HEK293 (cell line): ENCODE measurements around the gene ZNF576.

Experiments used
- ZBTB1 ChIP-seq: fragments of 450-650 bp; formaldehyde crosslinking; IDR thresholded peaks from 2 replicates; pipeline ENCODE4 v1.5.1; 2016; ENCODE audit warnings: missing biosample characterization, missing genetic modification characterization
- ZBTB21 ChIP-seq: fragments of 450-650 bp; formaldehyde crosslinking; IDR thresholded peaks from 2 replicates; pipeline ENCODE4 v1.5.1; 2017; ENCODE audit warnings: missing biosample characterization, missing genetic modification characterization
- ZNF239 ChIP-seq: fragments of 450-650 bp; formaldehyde crosslinking; IDR thresholded peaks from 2 replicates; pipeline ENCODE4 v1.5.1; 2016; ENCODE audit warnings: missing biosample characterization, missing genetic modification characterization
- ZNF394 ChIP-seq: fragments of 450-650 bp; formaldehyde crosslinking; IDR thresholded peaks from 2 replicates; pipeline ENCODE4 v1.5.1; 2016; ENCODE audit warnings: missing biosample characterization, missing genetic modification characterization, mild to moderate bottlenecking, moderate library complexity, borderline replicate concordance
- ZNF423 ChIP-seq: fragments of 450-650 bp; formaldehyde crosslinking; IDR thresholded peaks from 2 replicates; pipeline ENCODE4 v1.5.1; 2016; ENCODE audit warnings: missing biosample characterization, missing genetic modification characterization
- ZNF707 ChIP-seq: fragments of 450-650 bp; formaldehyde crosslinking; IDR thresholded peaks from 2 replicates; pipeline ENCODE4 v1.5.1; 2016; ENCODE audit warnings: missing biosample characterization, missing genetic modification characterization

DNA sequence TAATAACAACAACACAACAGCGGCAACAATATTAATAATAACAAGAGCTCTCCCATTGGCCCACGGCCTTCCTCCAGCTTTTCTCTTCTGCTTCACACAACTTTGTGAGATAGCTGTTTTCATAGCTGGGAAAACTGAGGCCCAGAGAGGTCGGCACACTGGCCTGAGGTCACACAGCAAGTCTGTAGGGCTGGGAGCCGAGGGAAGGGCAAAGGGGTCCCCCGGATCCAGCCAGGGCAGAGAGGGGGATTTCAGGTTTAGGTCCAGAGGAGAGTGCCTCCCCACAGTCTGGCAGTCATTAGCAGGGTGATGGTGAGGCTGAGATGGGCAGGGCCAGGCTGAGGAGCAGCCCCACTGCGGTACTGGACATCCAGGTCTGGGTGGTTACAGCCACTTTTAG is 52.2 kb downstream of the ZNF576 start:
- TF ChIP-seq ZBTB1 (no peak), ZNF394 (tag by site-specific recombination) (no peak), ZNF239 (no peak), ZNF707 (tag by site-specific recombination) (no peak), ZBTB21 (tag by site-specific recombination) (no peak), ZNF423 (tag by site-specific recombination) (no peak)
